MCF 10A (cell line): ENCODE data around the gene LRIT3. TPM values are rescaled to one million over a fixed set of nuclear protein-coding genes. Genes with fewer than 3 reads are reported as not detected.

ENCODE experiments used
- BruUV-seq: library from RNA; stranded (reverse); fragments of 400-500 nt; replicated peaks from 2 replicates; lab custom pipeline; 2021; lab: Mats Ljungman, UMichigan
- CTCF ChIA-PET: fragments of 300-600 bp; sonication (Branson Sonifier 250); formaldehyde crosslinking; extraction: SDS; loops from one replicate; lab custom pipeline; 2021; ENCODE audit warnings: antibody characterized with exemption, inconsistent platforms; lab: Yijun Ruan, JAX
- POLR2A ChIA-PET: fragments of 300-600, 350-650 bp; sonication (Branson Sonifier 250); formaldehyde crosslinking; extraction: SDS; loops from one replicate; lab custom pipeline; 2020; ENCODE audit warnings: antibody characterized with exemption, inconsistent platforms; lab: Yijun Ruan, JAX
- DNase-seq: peaks from one replicate; pipeline ENCODE4 v3.0.0-alpha.2; 2018; ENCODE audit not compliant: unreplicated experiment
- H3K27ac Mint-ChIP-seq: one replicate; pipeline ENCODE4 v1.8.0; 2022; ENCODE audit warnings: mild to moderate bottlenecking, low read depth, mixed read lengths; ENCODE audit not compliant: unreplicated experiment
- H3K27me3 Mint-ChIP-seq: one replicate; pipeline ENCODE4 v1.8.0; 2022; ENCODE audit warnings: mixed read lengths; ENCODE audit not compliant: insufficient read depth, unreplicated experiment
- H3K36me3 Mint-ChIP-seq: one replicate; pipeline ENCODE4 v1.8.0; 2022; ENCODE audit warnings: mild to moderate bottlenecking, moderate library complexity, mixed read lengths; ENCODE audit not compliant: insufficient read depth, unreplicated experiment
- H3K4me1 Mint-ChIP-seq: one replicate; pipeline ENCODE4 v1.8.0; 2022; ENCODE audit warnings: mixed read lengths; ENCODE audit not compliant: insufficient read depth, unreplicated experiment
- H3K4me3 Mint-ChIP-seq: one replicate; pipeline ENCODE4 v1.8.0; 2022; ENCODE audit warnings: mild to moderate bottlenecking, moderate library complexity, mixed read lengths; ENCODE audit not compliant: unreplicated experiment
- H3K9me3 Mint-ChIP-seq: one replicate; pipeline ENCODE4 v1.8.0; 2022; ENCODE audit warnings: mixed read lengths; ENCODE audit not compliant: unreplicated experiment
- CTCF ChIP-seq: fragments of 200-600 bp; IDR thresholded peaks from one replicate; pipeline ENCODE4 v1.8.0; 2022; ENCODE audit warnings: antibody characterized with exemption, mild to moderate bottlenecking; ENCODE audit not compliant: unreplicated experiment
- intact Hi-C: fragments of 100-400 bp; cut with micrococcal nuclease; formaldehyde crosslinking; loops from 2 replicates; pipeline ENCODE4 v1.14.1; 2022
- total RNA-seq: library from RNA; stranded (reverse); gene quantifications from 2 replicates; pipeline ENCODE4 v1.2.3, GENCODE V29; 2022

Gene LRIT3
- total RNA-seq, 1 experiment from 2014 or later, result 0.35 TPM

GRCh38 chr4:109876634-109877265, 28.8 kb downstream of the LRIT3 start:
- no peak for TF ChIP-seq CTCF
- H3K9me3 Mint-ChIP-seq, result no peaks in the 10 kb centered on the region
- intact Hi-C loops, result no loop called here
- H3K27me3 Mint-ChIP-seq, result no peaks in the 10 kb centered on the region
- BruUV-seq, result no TSS peak
- no peaks in the 10 kb centered on the region for H3K4me1 Mint-ChIP-seq
- ChIA-PET POLR2A (interaction anchor here (0.6 kb wide), 1 partner anchor 25 kb away, joined by 4 read pairs; no protein-coding TSS in a partner anchor), CTCF (interaction anchor here (0.6 kb wide), 1 partner anchor 1765 kb away, joined by 3 read pairs; no protein-coding TSS in a partner anchor)
- DNase-seq, result no peak
- no peak overlapping the region for H3K27ac Mint-ChIP-seq
- no peak overlapping the region for H3K4me3 Mint-ChIP-seq
- H3K36me3 Mint-ChIP-seq, result no peaks in the 10 kb centered on the region

GRCh38 chr4:109877400-109877799, 29.5 kb downstream of the LRIT3 start:
- no peak for DNase-seq
- H3K4me3 Mint-ChIP-seq, result no peak overlapping the region
- H3K27ac Mint-ChIP-seq, result no peak overlapping the region
- no peaks in the 10 kb centered on the region for H3K4me1 Mint-ChIP-seq
- BruUV-seq, result no TSS peak
- TF ChIP-seq CTCF, result no peak
- no peaks in the 10 kb centered on the region for H3K36me3 Mint-ChIP-seq
- intact Hi-C loops, result no loop called here
- CTCF ChIA-PET, result no interaction called here
- no peaks in the 10 kb centered on the region for H3K27me3 Mint-ChIP-seq
- POLR2A ChIA-PET, result interaction anchor here (0.6 kb wide), 1 partner anchor 26 kb away, joined by 4 read pairs; no protein-coding TSS in a partner anchor
- H3K9me3 Mint-ChIP-seq, result no peaks in the 10 kb centered on the region

GRCh38 chr4:109878355-109878754, 30.4 kb downstream of the LRIT3 start:
- intact Hi-C loops, result no loop called here
- Mint-ChIP-seq H3K27ac (no peak overlapping the region), H3K27me3 (no peaks in the 10 kb centered on the region), H3K36me3 (no peaks in the 10 kb centered on the region), H3K9me3 (no peaks in the 10 kb centered on the region), H3K4me1 (no peaks in the 10 kb centered on the region), H3K4me3 (no peak overlapping the region)
- no peak for TF ChIP-seq CTCF
- DNase-seq, result no peak
- ChIA-PET CTCF (interaction anchor here (0.6 kb wide), 1 partner anchor 379 kb away, joined by 3 read pairs; no protein-coding TSS in a partner anchor), POLR2A (no interaction called here)
- no TSS peak for BruUV-seq

GRCh38 chr4:109879081-109879480, 31.2 kb downstream of the LRIT3 start:
- Mint-ChIP-seq H3K36me3 (no peaks in the 10 kb centered on the region), H3K9me3 (no peaks in the 10 kb centered on the region), H3K27ac (no peak overlapping the region), H3K4me1 (no peaks in the 10 kb centered on the region), H3K4me3 (no peak overlapping the region), H3K27me3 (no peaks in the 10 kb centered on the region)
- intact Hi-C loops, result no loop called here
- POLR2A ChIA-PET, result no interaction called here
- no TSS peak for BruUV-seq
- DNase-seq, result no peak
- no peak for TF ChIP-seq CTCF
- CTCF ChIA-PET, result no interaction called here
